GM18526 (cell line): ENCODE measurements around the gene CLDN9.

ENCODE experiments used
- POLR2A ChIP-seq: IDR thresholded peaks from 3 replicates; pipeline ENCODE4 v1.6.1; 2011; ENCODE audit not compliant: insufficient read length; ENCODE audit errors: extremely low read depth

Gene CLDN9

GRCh38 chr16:2971134-2971984 lies 41.4 kb upstream of the CLDN9 start:
- TF ChIP-seq POLR2A = peak; percentile 17

GRCh38 chr16:2971985-2972784 lies 40.5 kb upstream of the CLDN9 start:
- peak; percentile 7 for TF ChIP-seq POLR2A

- TF ChIP-seq POLR2A = no peak
Observed at GRCh38 chr16:2973093-2973492, 39.6 kb upstream of the CLDN9 start.

GRCh38 chr16:2973605-2974318 lies 39.0 kb upstream of the CLDN9 start:
- no peak for TF ChIP-seq POLR2A

- TF ChIP-seq POLR2A = no peak
Observed at GRCh38 chr16:2974319-2975056, 38.2 kb upstream of the CLDN9 start.

- no peak for TF ChIP-seq POLR2A
Observed at GRCh38 chr16:2975161-2975795, 37.4 kb upstream of the CLDN9 start.

GRCh38 chr16:2976201-2976600 lies 36.5 kb upstream of the CLDN9 start:
- no peak for TF ChIP-seq POLR2A

- TF ChIP-seq POLR2A = no peak
Observed at GRCh38 chr16:2976673-2977072, 36.0 kb upstream of the CLDN9 start.

GRCh38 chr16:2977440-2977839 lies 35.3 kb upstream of the CLDN9 start:
- no peak for TF ChIP-seq POLR2A

- no peak for TF ChIP-seq POLR2A
Observed at GRCh38 chr16:2979669-2980226, 33.0 kb upstream of the CLDN9 start.

GRCh38 chr16:2980227-2981176 lies 32.2 kb upstream of the CLDN9 start, which contains the start of gene PKMYT1:
TSS of gene PKMYT1 (minus strand) at chr16:2980446. CDS start at chr16:2979657, 789 bp downstream.
- TF ChIP-seq POLR2A = peak; percentile 96

- no peak for TF ChIP-seq POLR2A
Observed at GRCh38 chr16:2981177-2981898, 31.4 kb upstream of the CLDN9 start.
